Kidney (tissue), 14 donors: ENCODE results near the gene KDM3A. TPM values are rescaled to one million over a fixed set of nuclear protein-coding genes. Genes with fewer than 3 reads are reported as not detected.

Experiments
- DNase-seq, 5 donors: peaks; one replicate each; pipeline ENCODE4 v3.0.0-alpha.2; 2013 to 2020
- FAIRE-seq: peaks from 2 replicates; lab custom pipeline; 2012; peaks lifted over from hg19 to GRCh38; lab: Jason Lieb, UNC
- H3K27ac ChIP-seq, 2 donors: one replicate each; pipeline ENCODE4 v1.7.0; 2013; ENCODE audit warnings: low read depth in 2 of 2, low read length in 2 of 2, inconsistent platforms in 1 of 2
- H3K27me3 ChIP-seq: one replicate; pipeline ENCODE4 v1.7.1; 2013; ENCODE audit warnings: low read length, inconsistent platforms; ENCODE audit not compliant: control insufficient read depth, insufficient read depth
- H3K36me3 ChIP-seq, 3 donors: one replicate each; pipeline versions ENCODE4 v1.7.0 to v1.7.1; 2013; ENCODE audit warnings: low read length in 3 of 3, control low read depth in 1 of 3, inconsistent platforms in 1 of 3; ENCODE audit not compliant: insufficient read depth in 3 of 3, control insufficient read depth in 2 of 3
- H3K4me1 ChIP-seq, 3 donors: one replicate each; pipeline versions ENCODE4 v1.7.0 to v1.7.1; 2013; ENCODE audit warnings: low read length in 3 of 3, inconsistent platforms in 1 of 3, low read depth in 1 of 3; ENCODE audit not compliant: control insufficient read depth in 2 of 3, insufficient read depth in 2 of 3
- H3K4me3 ChIP-seq, 3 donors: one replicate each; pipeline versions ENCODE4 v1.7.0 to v1.8.1; 2013; ENCODE audit warnings: low read length in 3 of 3, control low read depth in 1 of 3, inconsistent platforms in 1 of 3
- H3K9ac ChIP-seq, 3 donors: one replicate each; pipeline versions ENCODE4 v1.7.0 to v1.7.1; 2013; ENCODE audit warnings: low read length in 3 of 3, control low read depth in 1 of 3, inconsistent platforms in 1 of 3
- H3K9me3 ChIP-seq, 3 donors: one replicate each; pipeline versions ENCODE4 v1.7.0 to v1.7.1; 2013; ENCODE audit warnings: low read length in 3 of 3, control low read depth in 1 of 3, inconsistent platforms in 1 of 3; ENCODE audit not compliant: control insufficient read depth in 2 of 3, insufficient read depth in 1 of 3
- intact Hi-C: fragments of 100-400 bp; cut with DNase I; formaldehyde crosslinking; loops from one replicate; pipeline ENCODE4 v1.11.1; 2022
- polyA plus RNA-seq: library from polyadenylated mRNA; stranded (reverse); fragments of 350-450 nt; fragmentation: Illumina TruSeq; extraction: RNeasy Lipid Tissue Mini Kit (QIAGEN cat#74804); gene quantifications from one replicate; pipeline ENCODE4 v1.2.3, GENCODE V29; 2014; ENCODE audit warnings: low read depth, low replicate concordance; ENCODE audit not compliant: insufficient read depth
- total RNA-seq: library from RNA; stranded (reverse); fragmentation: NEBNext Ultra II Directional; extraction: Animal tissue kit (Norgen Biotek cat#: 25700); gene quantifications from one replicate; pipeline ENCODE4 v1.2.1, GENCODE V29; 2021
- TF ChIP-seq, protein P1 (sequence below): IDR thresholded peaks from 3 replicates; pipeline ENCODE4 v1.5.1; 2012; ENCODE audit warnings: mild to moderate bottlenecking, moderate library complexity, borderline replicate concordance; ENCODE audit not compliant: insufficient read depth; ENCODE audit errors: extremely low read depth
- donor health status: control.
- donor health status: control.
- donor health status: control.
- donor health status: control.
- donor health status: control.
- donor health status: DM: yes; HTN: yes; CAD: no.
- donor health status: Normal renal cell carcinoma (clear cell type).

The KDM3A gene
- total and polyA plus RNA-seq, 2 donors from 2014 or later: 10.9 to 43.8 TPM

DNA sequence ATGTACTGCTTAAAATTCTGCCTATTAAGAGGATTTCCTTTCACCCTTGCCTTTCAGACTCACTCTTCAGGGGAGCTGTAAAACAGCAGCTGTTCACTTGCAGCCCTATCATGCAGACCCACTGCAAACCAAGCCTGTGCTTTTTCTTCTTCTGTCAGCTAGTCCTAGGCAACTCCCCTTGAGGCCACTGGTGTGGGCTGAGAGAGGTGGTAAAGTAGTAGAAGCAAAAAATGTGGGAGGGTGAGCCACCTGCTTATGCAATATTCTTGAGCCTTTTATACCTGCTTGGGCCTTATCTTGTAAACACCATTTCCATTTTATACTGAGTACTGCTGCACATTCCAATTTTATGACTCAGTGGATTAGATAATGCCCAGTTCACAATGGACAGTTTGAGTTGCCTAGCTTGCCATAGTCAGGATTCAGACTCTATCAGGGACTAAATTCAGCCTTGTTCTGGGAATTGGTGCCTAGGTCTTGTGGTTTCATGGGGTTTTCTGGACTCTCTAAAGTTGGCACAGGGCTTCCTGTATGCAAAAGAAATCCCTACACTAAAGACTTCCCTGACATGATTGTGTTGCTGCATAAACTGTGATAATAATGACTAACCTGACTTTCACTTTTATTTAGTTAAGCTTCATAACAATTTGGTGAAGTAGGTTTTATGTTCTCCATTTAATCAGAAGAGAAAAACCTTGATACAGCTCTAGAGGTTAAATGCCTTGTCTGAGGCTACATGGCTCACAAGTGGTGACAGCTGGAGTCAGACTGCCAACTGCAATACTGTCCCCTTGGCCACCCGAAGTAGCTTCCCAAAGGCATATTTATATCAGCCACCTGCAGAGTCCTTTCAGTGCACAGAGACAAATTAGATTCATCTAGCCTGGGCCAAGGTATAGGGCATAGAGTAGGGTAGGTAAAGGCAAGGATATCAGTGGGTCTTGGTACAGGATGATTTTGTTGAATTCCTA, 47.4 kb upstream of the KDM3A start:
- Histone ChIP-seq H3K4me3 (no peak overlapping the region), H3K9ac (no peak overlapping the region), H3K27ac (no peak overlapping the region), H3K27me3 (no peaks in the 10 kb centered on the region), H3K9me3 (no peaks in the 10 kb centered on the region), H3K4me1 (no peaks in the 10 kb centered on the region), H3K36me3 (no peaks in the 10 kb centered on the region)
- TF ChIP-seq, protein P1, sequence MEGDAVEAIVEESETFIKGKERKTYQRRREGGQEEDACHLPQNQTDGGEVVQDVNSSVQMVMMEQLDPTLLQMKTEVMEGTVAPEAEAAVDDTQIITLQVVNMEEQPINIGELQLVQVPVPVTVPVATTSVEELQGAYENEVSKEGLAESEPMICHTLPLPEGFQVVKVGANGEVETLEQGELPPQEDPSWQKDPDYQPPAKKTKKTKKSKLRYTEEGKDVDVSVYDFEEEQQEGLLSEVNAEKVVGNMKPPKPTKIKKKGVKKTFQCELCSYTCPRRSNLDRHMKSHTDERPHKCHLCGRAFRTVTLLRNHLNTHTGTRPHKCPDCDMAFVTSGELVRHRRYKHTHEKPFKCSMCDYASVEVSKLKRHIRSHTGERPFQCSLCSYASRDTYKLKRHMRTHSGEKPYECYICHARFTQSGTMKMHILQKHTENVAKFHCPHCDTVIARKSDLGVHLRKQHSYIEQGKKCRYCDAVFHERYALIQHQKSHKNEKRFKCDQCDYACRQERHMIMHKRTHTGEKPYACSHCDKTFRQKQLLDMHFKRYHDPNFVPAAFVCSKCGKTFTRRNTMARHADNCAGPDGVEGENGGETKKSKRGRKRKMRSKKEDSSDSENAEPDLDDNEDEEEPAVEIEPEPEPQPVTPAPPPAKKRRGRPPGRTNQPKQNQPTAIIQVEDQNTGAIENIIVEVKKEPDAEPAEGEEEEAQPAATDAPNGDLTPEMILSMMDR: no peak
- intact Hi-C loops: no loop called here
- FAIRE-seq: no peak
- DNase-seq: peak in 1 of 5 donors; percentile 3

DNA sequence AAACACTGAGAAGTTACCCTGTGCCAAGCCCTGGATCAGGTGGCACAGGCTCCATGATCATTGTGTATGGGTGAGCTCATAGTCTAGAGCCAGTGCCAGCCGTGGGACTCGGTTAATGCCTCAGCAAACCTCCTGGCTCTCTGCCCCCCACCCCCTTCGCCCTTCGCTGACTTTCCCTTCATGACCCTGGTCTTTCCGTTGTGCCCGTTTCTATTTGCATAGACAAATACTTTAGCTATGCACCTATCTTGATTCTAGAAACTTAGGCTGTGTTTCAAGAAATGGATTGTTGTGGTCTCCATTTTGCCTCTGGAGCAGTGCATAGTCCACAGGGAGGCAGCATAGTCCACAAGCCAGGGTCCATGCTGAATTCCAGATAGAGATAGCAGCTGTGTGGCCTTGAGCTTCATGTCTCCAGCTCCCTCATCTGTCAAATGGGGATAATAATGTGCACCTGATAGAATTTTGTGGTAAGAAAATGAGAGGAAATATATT, 44.8 kb upstream of the KDM3A start:
- H3K4me1 ChIP-seq: no peaks in the 10 kb centered on the region
- peak overlapping the region in 2 of 3 donors; percentile 29 to 36 for H3K4me3 ChIP-seq
- no peak for FAIRE-seq
- TF ChIP-seq, protein P1: peak; percentile 46
- no peak overlapping the region for H3K9ac ChIP-seq
- H3K27me3 ChIP-seq: no peaks in the 10 kb centered on the region
- DNase-seq: peak in 2 of 5 donors; percentile 15 to 31
- no peak overlapping the region for H3K27ac ChIP-seq
- H3K36me3 ChIP-seq: no peaks in the 10 kb centered on the region
- no peaks in the 10 kb centered on the region for H3K9me3 ChIP-seq
- intact Hi-C loops: no loop called here

DNA sequence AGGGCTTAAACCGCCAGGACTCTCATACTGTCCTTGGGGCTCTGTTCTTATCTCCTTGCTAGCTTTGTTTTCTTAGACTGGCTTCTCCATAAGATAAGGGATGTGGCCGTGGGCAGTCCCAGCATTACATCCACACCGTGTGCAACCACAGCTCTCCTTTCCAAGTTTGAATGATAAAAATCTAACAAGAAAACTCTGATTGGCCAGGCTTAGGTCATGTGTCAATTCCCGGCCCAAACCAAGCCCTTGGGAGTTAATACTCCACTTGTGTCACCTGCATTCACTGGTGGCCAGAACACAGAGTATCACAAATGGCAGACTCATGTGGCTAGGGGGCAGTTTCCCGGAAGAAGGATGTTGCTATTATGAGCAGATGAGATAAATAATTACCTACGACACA, 43.2 kb upstream of the KDM3A start:
- no peak for DNase-seq
- no peak overlapping the region for H3K27ac ChIP-seq
- H3K4me1 ChIP-seq: no peaks in the 10 kb centered on the region
- no peaks in the 10 kb centered on the region for H3K27me3 ChIP-seq
- no peak overlapping the region for H3K4me3 ChIP-seq
- H3K36me3 ChIP-seq: no peaks in the 10 kb centered on the region
- intact Hi-C loops: no loop called here
- TF ChIP-seq, protein P1: no peak
- H3K9me3 ChIP-seq: no peaks in the 10 kb centered on the region
- no peak overlapping the region for H3K9ac ChIP-seq
- FAIRE-seq: no peak
